T-helper 17 cell (primary cell): Measurements from ENCODE around the gene WNT1. TPM values are rescaled to one million over a fixed set of nuclear protein-coding genes. Genes with fewer than 3 reads are reported as not detected.

ENCODE experiments used
- ATAC-seq: fragments of 150-1000 bp; cut with Tn5 transposase; 2 replicates; pipeline ENCODE4 v1.10.0; 2021; ENCODE audit warnings: mild to moderate bottlenecking, moderate library complexity
- DNase-seq, 3 donors: peaks; one replicate each; pipeline versions ENCODE4 v3.0.0 to v3.0.0-alpha.2; 2020 to 2021
- H3K9me3 ChIP-seq: one replicate; pipeline ENCODE4 v1.7.0; 2013; ENCODE audit warnings: low read length, mild to moderate bottlenecking; ENCODE audit not compliant: control insufficient read depth, poor library complexity, severe bottlenecking
- H3K27ac Mint-ChIP-seq: one replicate; pipeline ENCODE4 v1.8.0; 2022; ENCODE audit warnings: mild to moderate bottlenecking, moderate library complexity, mixed read lengths
- H3K27me3 Mint-ChIP-seq: one replicate; pipeline ENCODE4 v1.8.0; 2022; ENCODE audit warnings: mixed read lengths
- H3K36me3 Mint-ChIP-seq: one replicate; pipeline ENCODE4 v1.8.0; 2022; ENCODE audit warnings: low read depth, mixed read lengths
- H3K4me1 Mint-ChIP-seq: one replicate; pipeline ENCODE4 v1.8.0; 2022; ENCODE audit warnings: mild to moderate bottlenecking, mixed read lengths
- H3K4me3 Mint-ChIP-seq: one replicate; pipeline ENCODE4 v1.8.0; 2022; ENCODE audit warnings: mild to moderate bottlenecking, moderate library complexity, mixed read lengths
- total RNA-seq, 4 donors: library from RNA in 2 of 4; stranded (reverse) in 2 of 4; gene quantifications; one replicate each; pipeline ENCODE4 v1.2.3 and lab custom pipeline; 2022 to 2026

The WNT1 gene
- total RNA-seq, 2 donors from 2014 or later: 2.2 to 2.3 TPM

- ATAC-seq: no peak
- no peak overlapping the region for H3K27ac Mint-ChIP-seq
- no peak overlapping the region for H3K4me3 Mint-ChIP-seq
- H3K9me3 ChIP-seq: no peaks in the 10 kb centered on the region
- peaks cover 17% of the 10 kb centered on the region for H3K4me1 Mint-ChIP-seq
- DNase-seq: no peak
- peaks cover 26% of the 10 kb centered on the region for H3K27me3 Mint-ChIP-seq
- peaks cover 9% of the 10 kb centered on the region for H3K36me3 Mint-ChIP-seq
These were observed 9.7 kb upstream of the WNT1 start for GRCh38 chr12:48968467-48968866.

- Mint-ChIP-seq H3K36me3 (peaks cover 9% of the 10 kb centered on the region), H3K4me3 (peak overlapping the region; percentile 28), H3K4me1 (peaks cover 17% of the 10 kb centered on the region), H3K27ac (no peak overlapping the region), H3K27me3 (peaks cover 29% of the 10 kb centered on the region)
- no peak for DNase-seq
- H3K9me3 ChIP-seq: no peaks in the 10 kb centered on the region
- ATAC-seq: no peak
These were observed 8.9 kb upstream of the WNT1 start for GRCh38 chr12:48969160-48969771.

GRCh38 chr12:48969833-48970701 lies 8.1 kb upstream of the WNT1 start:
- no peaks in the 10 kb centered on the region for H3K9me3 ChIP-seq
- Mint-ChIP-seq H3K4me1 (peaks cover 20% of the 10 kb centered on the region), H3K4me3 (peak overlapping the region; percentile 90), H3K27me3 (peaks cover 37% of the 10 kb centered on the region), H3K36me3 (peaks cover 12% of the 10 kb centered on the region), H3K27ac (no peak overlapping the region)
- peak in 2 of 3 donors; percentile 40 to 41 for DNase-seq
- peak; percentile 80 for ATAC-seq

- Mint-ChIP-seq H3K27me3 (peaks cover 42% of the 10 kb centered on the region), H3K4me3 (peak overlapping the region; percentile 90), H3K27ac (peak overlapping the region; percentile 67), H3K36me3 (peaks cover 13% of the 10 kb centered on the region), H3K4me1 (peaks cover 20% of the 10 kb centered on the region)
- DNase-seq (no peak), ATAC-seq (no peak)
- no peaks in the 10 kb centered on the region for H3K9me3 ChIP-seq
These were observed 7.3 kb upstream of the WNT1 start for GRCh38 chr12:48970702-48971334.

GRCh38 chr12:48972213-48972951 lies 5.7 kb upstream of the WNT1 start:
- H3K27me3 Mint-ChIP-seq: peaks cover 46% of the 10 kb centered on the region
- H3K27ac Mint-ChIP-seq: peak overlapping the region; percentile 67
- peaks cover 13% of the 10 kb centered on the region for H3K36me3 Mint-ChIP-seq
- DNase-seq (no peak), ATAC-seq (no peak)
- peaks cover 23% of the 10 kb centered on the region for H3K4me1 Mint-ChIP-seq
- peak overlapping the region; percentile 90 for H3K4me3 Mint-ChIP-seq
- H3K9me3 ChIP-seq: no peaks in the 10 kb centered on the region

GRCh38 chr12:48972952-48973483 lies 5.1 kb upstream of the WNT1 start:
- no peak overlapping the region for H3K4me3 Mint-ChIP-seq
- no peak overlapping the region for H3K27ac Mint-ChIP-seq
- peaks cover 50% of the 10 kb centered on the region for H3K27me3 Mint-ChIP-seq
- no peaks in the 10 kb centered on the region for H3K9me3 ChIP-seq
- peaks cover 29% of the 10 kb centered on the region for H3K4me1 Mint-ChIP-seq
- peaks cover 13% of the 10 kb centered on the region for H3K36me3 Mint-ChIP-seq
- DNase-seq: no peak
- no peak for ATAC-seq

- Mint-ChIP-seq H3K27me3 (peaks cover 50% of the 10 kb centered on the region), H3K4me1 (peaks cover 29% of the 10 kb centered on the region), H3K36me3 (peaks cover 13% of the 10 kb centered on the region), H3K4me3 (no peak overlapping the region), H3K27ac (no peak overlapping the region)
- no peaks in the 10 kb centered on the region for H3K9me3 ChIP-seq
- ATAC-seq (no peak), DNase-seq (no peak)
These were observed 4.6 kb upstream of the WNT1 start for GRCh38 chr12:48973531-48973930.

GRCh38 chr12:48973941-48974673 lies 4.0 kb upstream of the WNT1 start:
- ATAC-seq (no peak), DNase-seq (no peak)
- Mint-ChIP-seq H3K4me1 (peaks cover 30% of the 10 kb centered on the region), H3K27me3 (peaks cover 50% of the 10 kb centered on the region), H3K4me3 (no peak overlapping the region), H3K36me3 (peaks cover 13% of the 10 kb centered on the region), H3K27ac (peak overlapping the region; percentile 90)
- no peaks in the 10 kb centered on the region for H3K9me3 ChIP-seq

- peak overlapping the region; percentile 93 for H3K27ac Mint-ChIP-seq
- peaks cover 41% of the 10 kb centered on the region for H3K4me1 Mint-ChIP-seq
These were observed 536 bp upstream of the WNT1 start for GRCh38 chr12:48977290-48978281.

GRCh38 chr12:48978741-48979601 lies 849 bp downstream of the WNT1 start:
- ATAC-seq (peak; percentile 3), DNase-seq (no peak)
- H3K9me3 ChIP-seq: no peaks in the 10 kb centered on the region
- peaks cover 41% of the 10 kb centered on the region for H3K4me1 Mint-ChIP-seq
- peak overlapping the region; percentile 92 for H3K4me3 Mint-ChIP-seq
- peak overlapping the region; percentile 92 for H3K27ac Mint-ChIP-seq
- H3K27me3 Mint-ChIP-seq: peaks cover 29% of the 10 kb centered on the region
- H3K36me3 Mint-ChIP-seq: peaks cover 8% of the 10 kb centered on the region

More at GRCh38 chr12:48977290-48978281, 536 bp upstream of the WNT1 start:
- Mint-ChIP-seq H3K4me3 (peak overlapping the region; percentile 92), H3K36me3 (peaks cover 8% of the 10 kb centered on the region), H3K27me3 (peaks cover 34% of the 10 kb centered on the region)
- DNase-seq (peak; percentile 81 to 88 (median 88)), ATAC-seq (peak; percentile 65)
- no peaks in the 10 kb centered on the region for H3K9me3 ChIP-seq
